SJCRH30 (cell line): ENCODE measurements around the gene NDUFS8. TPM values are rescaled to one million over a fixed set of nuclear protein-coding genes. Genes with fewer than 3 reads are reported as not detected.
A peak's percentile ranks its signal among the peaks of the same experiment; 100 is the strongest.

ENCODE experiments used
- DNase-seq, 2 experiments: peaks; one replicate each; pipeline ENCODE4 v3.0.0-alpha.2; 2015 to 2020
- H3K27ac ChIP-seq: fragments of 250-450 bp; sonication (Bioruptor Pico); 2 replicates; pipeline ENCODE4 v1.5.1; 2020; ENCODE audit warnings: mild to moderate bottlenecking, moderate library complexity
- H3K27me3 ChIP-seq: fragments of 250-450 bp; sonication (Bioruptor Pico); 2 replicates; pipeline ENCODE4 v1.5.1; 2020; ENCODE audit warnings: mild to moderate bottlenecking, moderate library complexity
- H3K36me3 ChIP-seq: fragments of 250-450 bp; sonication (Bioruptor Pico); 2 replicates; pipeline ENCODE4 v1.5.1; 2020; ENCODE audit warnings: mild to moderate bottlenecking, moderate library complexity
- H3K4me1 ChIP-seq: fragments of 250-450 bp; sonication (Bioruptor Pico); 2 replicates; pipeline ENCODE4 v1.5.1; 2020; ENCODE audit warnings: mild to moderate bottlenecking, moderate library complexity
- H3K4me3 ChIP-seq: fragments of 250-450 bp; sonication (Bioruptor Pico); 2 replicates; pipeline ENCODE4 v1.5.1; 2020; ENCODE audit warnings: mild to moderate bottlenecking, moderate library complexity
- H3K9me3 ChIP-seq: fragments of 250-450 bp; sonication (Bioruptor Pico); replicated peaks from 2 replicates; pipeline ENCODE4 v1.5.1; 2020; ENCODE audit warnings: mild to moderate bottlenecking, moderate library complexity
- total RNA-seq: library from RNA; depleted of rRNA; stranded (reverse); fragments of >200 nt; shearing (Covaris generic); gene quantifications from 2 replicates; pipeline ENCODE4 v1.2.3, GENCODE V29; 2014

NDUFS8 gene
- total RNA-seq, 1 experiment from 2014 or later: 77.7 TPM

DNA sequence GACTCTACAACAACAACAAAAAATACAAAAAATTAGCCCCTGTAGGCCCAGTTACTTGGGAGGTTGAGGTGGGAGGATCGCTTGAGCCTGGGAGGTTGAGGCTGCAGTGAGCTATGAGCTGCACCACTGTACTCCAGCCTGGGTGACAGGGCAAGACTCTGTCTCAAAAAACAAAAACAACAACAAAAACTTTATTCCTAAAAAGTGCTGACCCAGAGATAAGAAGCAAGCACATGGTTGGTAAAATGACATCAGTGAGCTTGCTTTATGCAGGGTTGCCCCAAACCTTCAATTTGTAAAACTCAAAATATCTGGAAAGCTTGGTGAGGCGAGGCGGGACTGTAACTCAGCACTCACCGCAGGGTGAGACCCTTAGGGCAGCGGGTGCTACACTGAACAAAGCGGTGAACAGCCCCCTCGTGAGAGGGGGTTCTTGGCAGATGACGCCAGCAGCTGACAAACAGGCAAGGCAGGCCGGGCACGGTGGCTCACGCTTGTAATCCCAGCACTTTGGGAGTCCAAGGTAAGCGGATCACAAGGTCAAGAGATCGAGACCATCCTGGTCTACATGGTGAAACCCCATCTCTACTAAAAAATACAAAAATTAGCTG lies 4.9 kb downstream of the NDUFS8 start:
- Histone ChIP-seq H3K27ac (no peak overlapping the region), H3K4me3 (no peak overlapping the region), H3K36me3 (no peaks in the 10 kb centered on the region; the same call in 1 of the 2 replicates), H3K27me3 (no peaks in the 10 kb centered on the region), H3K4me1 (peaks cover 9% of the 10 kb centered on the region), H3K9me3 (no peaks in the 10 kb centered on the region)
- no peak for DNase-seq

DNA sequence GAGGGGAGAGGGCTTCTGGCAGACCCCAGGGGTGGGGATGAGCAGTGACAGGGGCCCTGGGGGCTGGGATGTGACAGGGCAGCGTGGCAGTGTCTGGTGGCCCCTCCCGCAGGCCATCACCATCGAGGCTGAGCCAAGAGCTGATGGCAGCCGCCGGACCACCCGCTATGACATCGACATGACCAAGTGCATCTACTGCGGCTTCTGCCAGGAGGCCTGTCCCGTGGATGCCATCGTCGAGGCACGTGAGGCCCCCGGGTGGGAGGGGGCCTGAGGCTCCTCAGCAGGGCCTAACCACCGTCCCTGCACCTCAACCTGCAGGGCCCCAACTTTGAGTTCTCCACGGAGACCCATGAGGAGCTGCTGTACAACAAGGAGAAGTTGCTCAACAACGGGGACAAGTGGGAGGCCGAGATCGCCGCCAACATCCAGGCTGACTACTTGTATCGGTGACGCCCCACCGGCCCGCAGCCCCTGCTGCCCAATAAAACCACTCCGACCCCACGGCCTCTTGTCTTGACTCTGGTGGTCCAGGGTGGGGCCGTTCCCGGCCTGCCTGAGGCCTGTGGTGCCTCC lies 5.7 kb downstream of the NDUFS8 start:
- Histone ChIP-seq H3K9me3 (no peaks in the 10 kb centered on the region), H3K4me3 (no peak overlapping the region), H3K27ac (no peak overlapping the region), H3K27me3 (no peaks in the 10 kb centered on the region), H3K4me1 (peaks cover 9% of the 10 kb centered on the region), H3K36me3 (no peaks in the 10 kb centered on the region; the same call in 1 of the 2 replicates)
- no peak for DNase-seq

DNA sequence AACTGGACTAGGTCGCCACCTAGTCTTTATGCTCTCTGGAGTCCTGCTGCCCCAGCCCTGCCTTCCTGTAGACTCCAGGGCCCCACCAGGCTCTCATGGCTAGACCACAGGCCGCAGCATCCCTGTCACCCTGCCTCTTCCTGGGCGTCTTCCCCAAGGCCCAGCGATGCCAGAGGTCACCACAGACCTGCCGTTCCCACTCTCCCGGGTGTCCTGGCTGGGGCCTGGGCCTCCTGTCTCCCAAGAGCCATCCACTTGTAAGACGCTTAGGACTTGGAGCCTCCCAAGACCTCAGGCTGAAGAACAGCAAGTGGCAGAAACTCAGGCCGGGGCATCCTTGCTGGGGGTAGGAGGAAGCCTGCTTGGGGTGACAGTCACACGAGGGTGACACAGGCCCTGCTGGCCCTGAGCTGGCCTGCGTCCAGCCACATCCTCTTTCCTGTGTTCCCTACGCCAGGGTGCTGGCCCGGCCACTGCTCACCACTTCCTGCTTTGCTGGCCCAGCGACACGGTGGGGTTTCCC lies 6.3 kb downstream of the NDUFS8 start:
- Histone ChIP-seq H3K4me3 (no peak overlapping the region), H3K9me3 (no peaks in the 10 kb centered on the region), H3K27me3 (no peaks in the 10 kb centered on the region), H3K4me1 (peaks cover 9% of the 10 kb centered on the region), H3K36me3 (no peaks in the 10 kb centered on the region; the same call in 1 of the 2 replicates), H3K27ac (no peak overlapping the region)
- no peak for DNase-seq

DNA sequence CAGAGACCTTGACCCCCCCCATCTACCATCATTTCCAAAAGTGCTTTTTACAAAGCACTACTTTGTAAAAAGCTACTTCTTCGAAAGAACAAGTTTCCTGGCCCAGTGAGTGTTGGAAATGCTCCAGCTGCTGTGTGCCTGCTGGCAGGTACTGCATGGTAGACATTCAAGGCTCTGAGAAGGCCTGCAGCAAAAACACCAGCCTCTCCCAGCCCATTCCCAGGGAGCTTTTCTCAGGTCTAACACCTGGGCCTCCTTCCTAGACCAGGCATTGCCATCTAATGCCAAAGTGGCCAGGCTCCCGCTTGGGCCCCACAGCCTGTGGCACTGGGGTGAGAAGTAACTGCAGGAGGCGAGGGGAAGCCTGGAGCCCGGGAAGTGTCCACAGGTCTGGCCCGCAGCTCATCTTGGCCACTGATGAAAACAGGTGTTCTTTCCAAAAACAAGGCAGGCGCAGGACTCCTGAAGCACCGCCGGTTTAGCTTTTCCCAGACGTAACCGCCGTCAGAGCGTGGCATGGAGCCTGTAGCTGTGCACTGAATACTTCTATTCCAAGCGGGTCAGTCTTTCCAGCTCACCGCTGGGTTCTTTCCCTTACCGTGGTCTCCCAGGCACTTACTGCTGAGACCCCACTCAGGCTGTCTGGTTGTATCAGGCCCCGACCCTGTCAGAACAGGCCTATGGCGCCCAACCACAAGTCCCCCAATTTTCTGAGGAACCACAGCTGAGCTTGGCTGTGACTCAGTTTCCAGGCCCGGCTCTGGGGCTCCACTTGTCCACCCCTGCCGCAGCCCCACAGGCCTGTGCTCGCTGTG lies 7.1 kb downstream of the NDUFS8 start:
- Histone ChIP-seq H3K4me1 (peaks cover 10% of the 10 kb centered on the region), H3K36me3 (no peaks in the 10 kb centered on the region; the same call in 1 of the 2 replicates), H3K4me3 (no peak overlapping the region), H3K9me3 (no peaks in the 10 kb centered on the region), H3K27ac (no peak overlapping the region), H3K27me3 (no peaks in the 10 kb centered on the region)
- DNase-seq: no peak

DNA sequence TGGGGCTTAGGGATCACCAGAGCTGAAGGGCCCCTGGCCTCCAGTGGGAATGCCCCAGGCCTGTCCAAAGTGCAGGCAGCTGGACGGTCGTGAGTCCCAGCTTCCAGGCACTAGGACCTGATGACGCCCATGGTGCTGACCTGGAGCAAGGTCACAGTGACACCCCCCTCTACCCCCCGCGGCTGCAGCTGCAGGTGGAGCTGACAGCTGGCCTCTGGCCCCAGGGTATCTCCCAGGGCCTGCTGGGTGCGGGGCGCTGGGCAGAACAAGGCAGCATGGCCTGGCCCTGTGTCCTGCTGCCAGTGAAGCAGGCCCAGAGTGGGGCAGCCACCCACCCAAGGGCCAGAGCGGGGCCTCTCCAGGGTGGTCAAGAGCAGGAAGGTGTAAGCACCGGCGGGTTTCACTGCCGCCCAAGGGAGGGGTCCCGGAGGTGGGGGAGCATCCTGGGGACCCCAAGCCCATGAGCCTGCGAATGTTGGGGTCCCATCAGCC lies 7.8 kb downstream of the NDUFS8 start:
- Histone ChIP-seq H3K4me1 (peaks cover 16% of the 10 kb centered on the region), H3K36me3 (no peaks in the 10 kb centered on the region; the same call in 1 of the 2 replicates), H3K9me3 (no peaks in the 10 kb centered on the region), H3K27me3 (no peaks in the 10 kb centered on the region), H3K4me3 (no peak overlapping the region), H3K27ac (no peak overlapping the region)
- peak; percentile 50 to 59 for DNase-seq

DNA sequence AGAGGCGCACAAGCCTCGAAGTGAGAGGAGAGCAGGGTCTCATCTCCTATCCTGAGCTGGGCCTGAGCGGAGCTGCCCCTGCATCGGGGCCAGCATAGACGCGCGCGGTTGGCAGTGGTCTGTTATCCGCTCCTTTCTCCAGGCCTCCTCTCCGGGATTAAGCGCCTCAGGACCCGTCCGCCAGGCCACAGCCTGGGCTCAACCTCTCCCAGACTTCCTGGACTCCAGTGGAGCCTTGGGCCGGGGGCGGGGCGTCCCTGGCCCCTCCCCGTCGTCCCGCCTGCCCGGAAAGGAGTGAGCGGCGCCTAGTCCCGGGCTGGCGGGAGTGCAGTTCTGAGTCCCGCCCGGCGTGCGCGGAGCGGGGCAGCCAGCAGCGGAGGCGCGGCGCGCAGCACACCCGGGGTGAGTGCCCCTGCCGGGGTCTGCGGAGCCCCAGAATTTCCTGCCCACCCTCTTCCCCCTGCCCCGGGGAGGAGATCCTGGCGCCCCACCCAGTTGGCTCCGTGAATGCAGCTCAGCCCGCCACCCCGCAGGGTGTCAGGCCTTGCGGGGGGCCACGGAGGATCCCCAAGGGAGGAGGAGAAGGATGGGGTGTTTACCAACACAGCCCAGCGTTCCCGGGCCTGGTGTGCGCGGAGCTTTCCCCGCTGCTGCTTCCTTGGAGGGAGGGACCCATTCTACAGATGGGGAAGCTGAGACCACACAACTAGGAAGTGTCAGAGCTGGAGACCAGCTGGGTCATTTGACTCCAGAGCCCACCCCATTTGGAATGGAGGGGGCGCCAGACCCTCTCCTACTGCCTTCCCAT lies 8.4 kb downstream of the NDUFS8 start, which contains the start of gene TCIRG1:
Gene TCIRG1, plus strand, starts transcription at position 308 of the 808 bp plus-strand sequence. CDS start 2,247 bp downstream, outside the sequence.
- H3K4me1 ChIP-seq: peaks cover 16% of the 10 kb centered on the region

DNA sequence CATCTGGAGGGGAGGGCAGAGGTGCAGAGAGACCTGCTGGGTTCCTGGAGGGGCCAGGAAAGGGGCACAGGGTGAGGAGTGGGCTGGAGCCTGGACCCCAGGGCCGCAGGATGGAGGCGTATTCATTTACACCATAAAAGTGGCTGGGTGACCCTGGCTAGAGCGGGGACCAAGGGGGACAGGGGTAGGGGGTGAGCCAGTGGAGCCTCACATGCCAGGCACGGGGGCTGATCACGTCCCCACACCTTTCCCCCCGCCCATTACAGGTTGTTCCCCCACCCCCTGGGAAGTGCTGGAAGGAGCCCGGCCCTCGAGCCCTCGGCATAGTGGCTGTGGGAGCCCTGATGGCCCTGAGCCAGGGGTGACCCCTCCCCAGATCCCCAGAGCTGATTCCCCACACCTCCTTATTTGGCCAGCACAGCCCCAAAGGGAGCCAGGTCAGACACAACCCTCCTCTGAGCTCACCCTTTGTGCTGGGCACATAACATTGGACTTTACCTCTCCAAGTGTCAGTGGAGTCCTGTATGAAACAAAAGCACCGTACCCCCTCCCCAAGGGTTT lies 9.1 kb downstream of the NDUFS8 start:
- Histone ChIP-seq H3K4me1 (peaks cover 16% of the 10 kb centered on the region), H3K36me3 (no peaks in the 10 kb centered on the region), H3K9me3 (no peaks in the 10 kb centered on the region), H3K27me3 (no peaks in the 10 kb centered on the region), H3K27ac (no peak overlapping the region), H3K4me3 (no peak overlapping the region)
- no peak for DNase-seq

More for the DNA sequence above, 8.4 kb downstream of the NDUFS8 start, which contains the start of gene TCIRG1:
- no peak within 1 kb of the TSS for H3K27ac ChIP-seq
- H3K9me3 ChIP-seq: no peaks in the 10 kb centered on the region
- no peak within 1 kb of the TSS for H3K4me3 ChIP-seq
- no peaks in the 10 kb centered on the region for H3K27me3 ChIP-seq
- H3K36me3 ChIP-seq: no peaks in the 10 kb centered on the region; the same call in 1 of the 2 replicates
- DNase-seq: peak in 1 of 2 experiments; percentile 29

DNA sequence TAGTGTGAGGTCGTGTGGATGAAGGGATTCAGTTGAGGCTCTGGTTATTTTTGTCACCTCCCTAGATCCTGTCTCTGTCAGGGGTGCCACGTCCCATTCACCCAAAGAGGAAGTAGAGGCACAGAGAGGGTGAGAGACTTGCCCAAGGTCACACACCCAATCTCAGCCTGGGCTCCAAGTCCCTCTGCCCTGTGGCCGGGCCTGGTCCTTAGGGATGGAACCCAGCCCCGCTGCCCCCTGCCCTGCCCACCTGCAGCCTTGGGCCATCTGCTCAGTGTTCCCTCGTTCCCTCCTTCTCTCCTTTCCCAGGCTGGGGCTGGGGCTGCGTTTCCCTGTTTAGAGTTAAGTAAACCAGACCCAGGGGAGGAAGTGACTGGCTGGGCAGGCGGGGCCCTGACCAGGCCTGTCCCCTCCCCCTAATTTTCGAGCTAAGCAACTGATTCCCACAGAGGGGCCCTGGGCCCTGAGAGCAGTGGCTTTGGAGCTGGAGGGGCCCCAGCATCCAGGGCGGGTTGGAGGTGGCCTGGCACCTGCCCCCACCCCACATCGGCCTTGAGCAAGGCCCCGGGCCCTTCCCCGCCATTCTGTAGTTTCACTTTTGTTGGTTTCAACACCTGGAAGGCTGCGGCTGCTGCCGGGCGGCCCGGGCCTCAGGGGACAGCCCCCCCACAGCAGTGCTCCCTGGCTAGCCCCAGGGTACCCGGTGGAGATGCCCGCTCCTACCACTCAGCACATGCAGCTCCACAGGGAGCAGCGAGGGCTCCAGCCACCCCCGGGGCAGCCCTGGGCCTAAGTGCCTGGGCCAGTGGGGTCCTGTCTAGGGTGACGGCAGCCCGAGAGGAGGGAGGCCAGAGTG lies 9.8 kb downstream of the NDUFS8 start:
- peak overlapping the region; percentile 43 for H3K27ac ChIP-seq
- H3K4me3 ChIP-seq: peak overlapping the region; percentile 59
- no peaks in the 10 kb centered on the region for H3K9me3 ChIP-seq
- peak; percentile 63 to 70 for DNase-seq
- peaks cover 16% of the 10 kb centered on the region for H3K4me1 ChIP-seq
- H3K27me3 ChIP-seq: no peaks in the 10 kb centered on the region
- H3K36me3 ChIP-seq: no peaks in the 10 kb centered on the region

DNA sequence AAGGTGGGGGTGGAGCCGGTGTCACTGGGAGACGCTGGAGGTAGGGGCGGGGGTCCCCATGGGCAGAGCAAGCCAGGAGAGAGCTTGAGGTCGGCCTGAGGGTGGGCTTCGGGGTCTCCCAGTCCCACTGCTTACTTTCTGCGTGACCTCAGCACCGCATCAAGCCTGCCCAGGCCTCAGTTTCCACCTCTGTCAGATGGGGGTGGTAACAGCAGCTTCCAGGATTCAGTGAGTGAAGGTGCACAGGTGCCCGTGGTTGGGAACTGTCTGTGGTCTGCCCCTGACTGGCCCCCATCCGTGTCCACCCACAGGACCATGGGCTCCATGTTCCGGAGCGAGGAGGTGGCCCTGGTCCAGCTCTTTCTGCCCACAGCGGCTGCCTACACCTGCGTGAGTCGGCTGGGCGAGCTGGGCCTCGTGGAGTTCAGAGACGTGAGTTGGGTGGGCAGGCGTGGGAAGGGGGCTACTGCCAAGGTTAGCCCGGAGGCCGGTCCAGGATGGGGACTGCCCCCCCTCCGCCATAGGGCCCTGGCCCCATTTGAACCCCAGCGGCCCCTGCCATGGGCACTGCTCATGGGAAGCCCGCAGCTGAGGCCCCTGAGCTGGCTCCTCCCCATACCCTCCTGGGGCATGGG lies 10.6 kb downstream of the NDUFS8 start:
- no peaks in the 10 kb centered on the region for H3K36me3 ChIP-seq
- H3K4me3 ChIP-seq: peak overlapping the region; percentile 59
- H3K4me1 ChIP-seq: peaks cover 16% of the 10 kb centered on the region
- no peaks in the 10 kb centered on the region for H3K9me3 ChIP-seq
- no peak for DNase-seq
- no peaks in the 10 kb centered on the region for H3K27me3 ChIP-seq
- H3K27ac ChIP-seq: peak overlapping the region; percentile 43

DNA sequence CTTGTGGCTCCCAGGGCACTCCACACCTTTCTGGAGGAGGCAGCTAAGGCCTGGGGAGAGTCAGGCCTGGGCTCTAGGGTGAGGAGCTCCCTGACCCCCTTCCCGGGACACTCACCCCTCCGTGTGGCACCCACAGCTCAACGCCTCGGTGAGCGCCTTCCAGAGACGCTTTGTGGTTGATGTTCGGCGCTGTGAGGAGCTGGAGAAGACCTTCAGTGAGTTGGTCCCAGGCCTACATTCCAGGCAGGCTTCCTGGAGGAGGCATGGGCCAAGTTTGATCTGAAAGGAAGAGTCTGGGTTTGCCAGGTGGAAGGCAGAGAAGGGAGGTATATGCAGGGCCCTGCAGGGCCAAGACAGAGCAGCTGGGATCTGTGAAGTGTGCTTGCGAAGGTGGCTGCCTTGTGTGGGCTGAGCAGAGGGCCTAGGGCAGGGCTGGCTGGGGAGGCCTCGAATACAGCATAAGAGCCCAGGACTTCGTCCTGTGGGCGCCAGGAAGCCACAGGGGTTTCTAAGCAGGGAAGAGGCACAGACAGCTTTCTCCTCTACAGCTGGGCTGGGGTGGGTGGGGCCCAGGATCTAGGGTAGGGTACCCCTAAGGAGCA lies 11.2 kb downstream of the NDUFS8 start:
- DNase-seq: no peak
- Histone ChIP-seq H3K4me3 (no peak overlapping the region), H3K27ac (no peak overlapping the region), H3K27me3 (no peaks in the 10 kb centered on the region), H3K4me1 (peaks cover 16% of the 10 kb centered on the region), H3K36me3 (no peaks in the 10 kb centered on the region), H3K9me3 (no peaks in the 10 kb centered on the region)

DNA sequence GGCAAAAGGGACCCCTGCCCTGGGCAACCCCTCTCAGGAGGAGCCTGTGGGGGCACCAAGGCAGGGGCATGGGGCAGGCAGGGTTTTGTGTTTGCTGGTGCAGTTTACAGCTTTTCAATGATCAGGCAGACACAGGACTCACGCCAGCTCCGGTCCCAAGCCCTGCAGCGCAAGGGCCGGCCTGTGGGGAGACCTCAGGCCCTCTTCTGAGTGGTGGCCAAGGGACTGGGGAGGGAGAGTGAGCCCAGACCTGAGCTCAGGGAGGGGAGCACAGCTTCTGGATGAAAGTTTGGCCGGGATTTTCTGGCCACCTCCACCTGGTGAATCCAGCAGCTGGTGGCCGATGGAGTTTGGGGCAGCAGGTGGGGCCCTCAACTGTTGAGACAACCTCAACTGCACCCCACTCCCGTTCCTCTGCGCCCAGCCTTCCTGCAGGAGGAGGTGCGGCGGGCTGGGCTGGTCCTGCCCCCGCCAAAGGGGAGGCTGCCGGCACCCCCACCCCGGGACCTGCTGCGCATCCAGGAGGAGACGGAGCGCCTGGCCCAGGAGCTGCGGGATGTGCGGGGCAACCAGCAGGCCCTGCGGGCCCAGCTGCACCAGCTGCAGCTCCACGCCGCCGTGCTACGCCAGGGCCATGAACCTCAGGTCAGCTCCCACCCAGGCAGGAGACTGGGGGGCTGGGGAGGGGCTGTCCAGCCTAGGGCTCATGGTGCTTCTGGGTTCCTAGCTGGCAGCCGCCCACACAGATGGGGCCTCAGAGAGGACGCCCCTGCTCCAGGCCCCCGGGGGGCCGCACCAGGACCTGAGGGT lies 11.9 kb downstream of the NDUFS8 start:
- no peak overlapping the region for H3K27ac ChIP-seq
- no peaks in the 10 kb centered on the region for H3K9me3 ChIP-seq
- H3K4me1 ChIP-seq: peaks cover 16% of the 10 kb centered on the region
- H3K27me3 ChIP-seq: no peaks in the 10 kb centered on the region
- H3K36me3 ChIP-seq: no peaks in the 10 kb centered on the region
- H3K4me3 ChIP-seq: peak overlapping the region; percentile 55
- no peak for DNase-seq

DNA sequence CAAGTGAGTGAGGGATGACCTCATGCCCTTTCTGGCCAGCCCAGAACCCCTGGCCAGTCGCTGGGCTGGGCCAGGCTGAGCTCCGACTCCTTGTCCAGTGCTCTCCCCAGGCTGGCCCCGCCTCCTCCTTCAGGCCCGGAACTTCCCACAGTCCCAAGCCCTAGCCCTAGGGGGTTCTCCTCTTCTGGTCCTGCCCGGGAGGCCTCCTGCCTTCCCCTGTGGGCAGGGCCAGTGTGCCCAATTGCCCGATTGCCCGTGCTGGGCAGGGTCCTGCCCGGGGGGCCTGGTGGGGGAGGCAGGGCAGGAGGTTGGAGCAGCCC lies 12.5 kb downstream of the NDUFS8 start:
- H3K4me1 ChIP-seq: peaks cover 14% of the 10 kb centered on the region
- DNase-seq: peak in 1 of 2 experiments; percentile 44
- H3K36me3 ChIP-seq: no peaks in the 10 kb centered on the region
- peak overlapping the region; percentile 51 for H3K27ac ChIP-seq
- no peaks in the 10 kb centered on the region for H3K9me3 ChIP-seq
- H3K4me3 ChIP-seq: peak overlapping the region; percentile 55
- no peaks in the 10 kb centered on the region for H3K27me3 ChIP-seq
